HepG2 (cell line): ENCODE measurements around the gene KLRF2. TPM values are rescaled to one million over a fixed set of nuclear protein-coding genes. Genes with fewer than 3 reads are reported as not detected.

Experiments
- ATAC-seq: fragments of 200-7000 bp; cut with Tn5 transposase; 3 replicates; pipeline ENCODE4 v1.9.1; 2020; ENCODE audit warnings: mild to moderate bottlenecking, moderate library complexity
- BruUV-seq: library from RNA; stranded (reverse); fragments of 400-500 nt; replicated peaks from 2 replicates; lab custom pipeline; 2021; lab: Mats Ljungman, UMichigan
- CTCF ChIA-PET: fragments of 300-600 bp; formaldehyde crosslinking; extraction: SDS; loops from one replicate; lab custom pipeline; 2021; ENCODE audit warnings: low total read pairs, inconsistent platforms, low intra/inter-chr PET ratio; lab: Yijun Ruan, JAX
- POLR2A ChIA-PET: fragments of 350-600 bp; sonication (Branson Sonifier 250); formaldehyde crosslinking; loops from one replicate; lab custom pipeline; 2020; ENCODE audit warnings: antibody characterized with exemption, inconsistent platforms; lab: Yijun Ruan, JAX
- DNase-seq: peaks from one replicate; pipeline ENCODE4 v3.0.0-alpha.2; 2015; ENCODE audit warnings: low spot score
- FAIRE-seq: peaks from 3 replicates; lab custom pipeline; 2011; peaks lifted over from hg19 to GRCh38; lab: Jason Lieb, UNC
- H2AFZ ChIP-seq: one replicate; pipeline ENCODE4 v1.6.1; 2011; ENCODE audit warnings: low read length, inconsistent platforms
- H3K27ac ChIP-seq: fragments of 300-600 bp; 3 replicates; pipeline ENCODE4 v1.8.0; 2011; ENCODE audit warnings: mixed run types, mild to moderate bottlenecking, mixed read lengths, low read length, inconsistent platforms; ENCODE audit not compliant: insufficient read depth; ENCODE audit errors: extremely low read length
- H3K27me3 ChIP-seq, 2 experiments: fragments of 200-600 bp in 1 of 2; 2 replicates in 1 of 2; 3 replicates in 1 of 2; pipeline versions ENCODE4 v1.6.0 to v1.8.0; 2011; ENCODE audit warnings: low read length in 2 of 2, mild to moderate bottlenecking in 2 of 2, moderate library complexity in 2 of 2, inconsistent platforms in 1 of 2; ENCODE audit not compliant: insufficient read depth in 2 of 2, control insufficient read depth in 1 of 2
- H3K36me3 ChIP-seq, 2 experiments: fragments of 200-600 bp in 1 of 2; replicated peaks in 1 of 2; 2 replicates in 1 of 2; 3 replicates in 1 of 2; pipeline versions ENCODE4 v1.5.1 to v1.8.0; 2011; ENCODE audit warnings: low read length in 2 of 2, inconsistent platforms in 1 of 2; ENCODE audit not compliant: insufficient read depth in 2 of 2, control insufficient read depth in 1 of 2
- H3K4me1 ChIP-seq: 2 replicates; pipeline ENCODE4 v1.5.1; 2012; ENCODE audit warnings: low read length, inconsistent platforms; ENCODE audit not compliant: insufficient read depth
- H3K4me2 ChIP-seq: 2 replicates; pipeline ENCODE4 v1.6.0; 2011; ENCODE audit warnings: low read depth, low read length, inconsistent platforms
- H3K4me3 ChIP-seq, 3 experiments: fragments of 200-600 bp in 1 of 3; sonication (generic), shearing (Covaris generic) in 1 of 3; replicated peaks in 1 of 3; 2 replicates each; pipeline ENCODE4 v1.5.1; 2011 to 2016; ENCODE audit warnings: low read length in 3 of 3, inconsistent platforms in 2 of 3, low read depth in 2 of 3, mild to moderate bottlenecking in 2 of 3, control low read depth in 1 of 3, mixed read lengths in 1 of 3; ENCODE audit not compliant: insufficient read depth in 1 of 3
- H3K79me2 ChIP-seq: one replicate; pipeline ENCODE4 v1.6.1; 2011; ENCODE audit warnings: low read length, inconsistent platforms; ENCODE audit not compliant: insufficient read depth
- H3K9ac ChIP-seq: 2 replicates; pipeline ENCODE4 v1.6.0; 2011; ENCODE audit warnings: mild to moderate bottlenecking, low read depth, low read length, inconsistent platforms; ENCODE audit not compliant: insufficient read depth
- H3K9me3 ChIP-seq: 2 replicates; pipeline ENCODE4 v1.5.1; 2012; ENCODE audit warnings: mild to moderate bottlenecking, low read length
- H4K20me1 ChIP-seq: 2 replicates; pipeline ENCODE4 v1.6.0; 2011; ENCODE audit warnings: inconsistent platforms, mild to moderate bottlenecking, low read length, moderate library complexity; ENCODE audit not compliant: insufficient read depth
- CREB1 ChIP-seq, 2 experiments: fragments of 450-650 bp in 1 of 2; IDR thresholded peaks; 2 replicates each; pipeline ENCODE4 v1.6.1; 2016 to 2017; ENCODE audit warnings: control low read depth in 1 of 2, mild to moderate bottlenecking in 1 of 2, missing compliant biosample characterization in 1 of 2, missing genetic modification characterization in 1 of 2
- DNMT1 ChIP-seq: sonication (generic); formaldehyde crosslinking; IDR thresholded peaks from 2 replicates; pipeline ENCODE4 v1.5.1; 2020; ENCODE audit warnings: mild to moderate bottlenecking, missing genetic modification reagents
- MAFF ChIP-seq: IDR thresholded peaks from 2 replicates; pipeline ENCODE4 v1.6.1; 2011; ENCODE audit warnings: low read depth, low read length, improper control_type of control experiment
- MAFK ChIP-seq, 2 experiments: IDR thresholded peaks in 1 of 2; conservative IDR thresholded peaks in 1 of 2; 2 replicates each; pipeline ENCODE4 v1.6.1; 2011; ENCODE audit warnings: improper control_type of control experiment in 2 of 2, low read length in 2 of 2
- NONO ChIP-seq, 2 experiments: fragments of 450-650 bp in 1 of 2; sonication (generic) in 1 of 2; formaldehyde crosslinking in 1 of 2; IDR thresholded peaks in 1 of 2; conservative IDR thresholded peaks in 1 of 2; 2 replicates each; pipeline versions ENCODE4 v1.6.1 to v1.8.0; 2017 to 2022; ENCODE audit warnings: mild to moderate bottlenecking in 1 of 2, missing genetic modification reagents in 1 of 2, moderate library complexity in 1 of 2
- PITX1 ChIP-seq: sonication (generic); formaldehyde crosslinking; IDR thresholded peaks from 2 replicates; pipeline ENCODE4 v1.5.1; 2020; ENCODE audit warnings: mild to moderate bottlenecking, missing genetic modification reagents
- RXRA ChIP-seq: sonication (generic); formaldehyde crosslinking; IDR thresholded peaks from 2 replicates; pipeline ENCODE4 v1.5.1; 2020; ENCODE audit warnings: missing genetic modification reagents
- SUZ12 ChIP-seq: fragments of 150-350 bp; IDR thresholded peaks from 2 replicates; pipeline ENCODE4 v1.6.1; 2014; ENCODE audit warnings: low read depth, low read length
- YEATS4 ChIP-seq: sonication (generic); formaldehyde crosslinking; IDR thresholded peaks from 2 replicates; pipeline ENCODE4 v1.4.0; 2020; ENCODE audit warnings: missing genetic modification reagents, borderline replicate concordance
- ZNF432 ChIP-seq: sonication (generic); formaldehyde crosslinking; IDR thresholded peaks from 2 replicates; pipeline ENCODE4 v1.5.0; 2020; ENCODE audit warnings: missing genetic modification reagents, mild to moderate bottlenecking, borderline replicate concordance
- WGBS: methylation state at CpG from one replicate; pipeline ENCODE4 v1.1.6; 2017; ENCODE audit warnings: low lambda C conversion rate; 5-methylcytosine and 5-hydroxymethylcytosine counted together
- in situ Hi-C: cut with HindIII; loops from 2 replicates; pipeline ENCODE4 v1.10.0; 2017; ENCODE audit warnings: low pct_unique_long_range_greater_than_20kb; ENCODE audit not compliant: extremely low pct_ligation_motif_present
- intact Hi-C: fragments of 100-400 bp; cut with micrococcal nuclease; formaldehyde crosslinking; loops from one replicate; pipeline ENCODE4 v1.10.0; 2022; ENCODE audit not compliant: unreplicated experiment
- polyA plus RNA-seq, 8 experiments: library from polyadenylated mRNA; depleted of rRNA in 3 of 8; stranded (reverse) in 7 of 8; unstranded in 1 of 8; fragments of >200 nt; fragmentation: Illumina TruSeq in 4 of 8; extraction: Trizol in 4 of 8; gene quantifications; 2 replicates each; pipeline versions ENCODE4 v1.2.1 to v1.2.3, GENCODE V29; 2011 to 2016; ENCODE audit warnings: low read depth in 4 of 8, missing spikeins in 1 of 8, mixed read lengths in 1 of 8; ENCODE audit not compliant: insufficient read depth in 1 of 8
- total RNA-seq, 5 experiments: library from RNA; depleted of rRNA; stranded (reverse); fragments of >200 nt; fragmentation: Illumina TruSeq; extraction: Trizol; gene quantifications; 2 replicates each; pipeline ENCODE4 v1.2.3, GENCODE V29; 2016; ENCODE audit warnings: low read depth in 1 of 5

The KLRF2 gene
- total and polyA plus RNA-seq, 2 of the 13 experiments (the other 11 are each of a cell fraction or from before 2014, with no cell fraction given): not detected

DNA sequence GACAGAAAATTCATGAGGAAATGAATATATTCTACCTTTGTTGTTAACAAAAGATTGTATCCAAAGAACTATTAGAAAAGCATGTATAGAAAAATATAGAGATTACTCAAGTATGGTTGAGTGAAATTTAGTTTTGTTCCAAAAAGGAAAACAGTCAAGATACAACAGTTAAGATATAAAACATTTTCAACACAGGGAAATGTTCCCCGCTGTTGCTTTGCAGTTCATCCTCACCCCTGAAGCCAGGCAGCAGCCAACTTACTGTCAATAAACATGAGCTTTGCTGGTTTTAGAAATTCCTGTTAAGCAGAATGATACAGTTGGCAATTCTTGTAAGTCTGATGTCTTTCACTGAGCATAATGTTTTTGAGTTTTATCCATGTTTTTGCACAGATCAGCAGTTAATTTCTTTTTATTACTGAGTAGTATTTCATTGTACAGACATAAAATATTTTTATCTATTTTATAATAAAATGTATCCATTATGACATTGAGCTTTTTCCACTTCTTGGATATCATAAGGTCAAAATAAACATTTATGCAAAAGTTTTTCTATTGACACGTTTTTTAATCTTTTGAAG lies 10.9 kb upstream of the KLRF2 start:
- H3K27ac ChIP-seq: no peak overlapping the region
- DNase-seq: no peak
- CTCF ChIA-PET: no interaction called here
- H4K20me1 ChIP-seq: no peaks in the 10 kb centered on the region
- H3K79me2 ChIP-seq: no peaks in the 10 kb centered on the region
- FAIRE-seq: no peak
- no peak for ATAC-seq
- intact Hi-C loops: no loop called here
- POLR2A ChIA-PET: no interaction called here
- WGBS: 17% methylated on average over 2 of the region's 2 CpGs
- peak; percentile 58 for TF ChIP-seq MAFF
- TF ChIP-seq DNMT1 (CRISPR knock-in tag): no peak
- TF ChIP-seq MAFK (conservative IDR thresholded peaks at IDR 0.05 in 1 of 2, IDR thresholded peaks at IDR 0.05 in 1 of 2; ENCODE audit: low read length in 2 of 2): peak; percentile 42 to 74; a peak in 2 of 4 replicates
- TF ChIP-seq PITX1: no peak
- TF ChIP-seq RXRA: no peak
- no peak for TF ChIP-seq YEATS4
- no peak for TF ChIP-seq ZNF432 (CRISPR knock-in tag)
- no peak for TF ChIP-seq SUZ12
- no peak overlapping the region for H3K4me2 ChIP-seq
- no peaks in the 10 kb centered on the region for H3K27me3 ChIP-seq
- H3K36me3 ChIP-seq: no peaks in the 10 kb centered on the region
- H2AFZ ChIP-seq: no peak overlapping the region
- H3K9ac ChIP-seq: no peak overlapping the region
- in situ Hi-C loops: no loop called here
- no TSS peak for BruUV-seq
- no peaks in the 10 kb centered on the region for H3K9me3 ChIP-seq
- H3K4me1 ChIP-seq: peaks cover 6% of the 10 kb centered on the region; the same call in 1 of the 2 replicates
- H3K4me3 ChIP-seq: no peak overlapping the region

DNA sequence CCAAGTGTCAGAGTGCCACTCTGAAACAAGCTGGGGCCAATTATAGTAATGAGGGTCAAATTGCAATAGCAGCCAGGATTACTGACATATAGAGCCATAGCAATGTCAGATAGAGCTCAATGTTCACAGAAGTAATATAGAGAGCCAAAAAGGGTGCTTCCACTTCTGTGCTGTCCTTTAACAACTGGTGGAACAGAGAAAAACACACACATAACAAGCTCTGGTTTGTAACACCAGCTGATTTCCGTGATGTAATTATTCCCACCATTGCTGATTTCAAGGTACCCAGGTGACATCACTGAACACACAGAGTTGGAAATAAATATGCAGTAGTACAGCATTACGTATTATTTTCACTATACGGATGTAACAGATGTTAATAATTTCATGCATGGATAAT lies 9.1 kb upstream of the KLRF2 start:
- Histone ChIP-seq H3K9ac (no peak overlapping the region), H4K20me1 (no peaks in the 10 kb centered on the region), H3K4me1 (peaks cover 6% of the 10 kb centered on the region; the same call in 1 of the 2 replicates), H3K4me3 (no peak overlapping the region), H3K27ac (no peak overlapping the region), H3K79me2 (no peaks in the 10 kb centered on the region), H2AFZ (no peak overlapping the region), H3K36me3 (no peaks in the 10 kb centered on the region), H3K4me2 (no peak overlapping the region), H3K9me3 (no peaks in the 10 kb centered on the region), H3K27me3 (no peaks in the 10 kb centered on the region)
- WGBS: 50% methylated on average over 3 of the region's 3 CpGs
- ChIA-PET POLR2A (no interaction called here), CTCF (no interaction called here)
- no TSS peak for BruUV-seq
- no peak for ATAC-seq
- in situ Hi-C loops (no loop called here), intact Hi-C loops (no loop called here)
- TF ChIP-seq CREB1 (IDR thresholded peaks at IDR 0.05): peak; percentile 43; the same call in 1 of the 2 replicates
- TF ChIP-seq CREB1 (CRISPR knock-in tag; IDR thresholded peaks at IDR 0.05): no peak
- no peak for TF ChIP-seq NONO (IDR thresholded peaks at IDR 0.05)
- no peak for TF ChIP-seq NONO (CRISPR knock-in tag; conservative IDR thresholded peaks at IDR 0.05)
- FAIRE-seq: no peak
- DNase-seq: no peak
